AG09309 (cell line): Measurements from ENCODE around the gene GPR45.

Experiments used
- DNase-seq: peaks from one replicate; pipeline ENCODE4 v3.0.0-alpha.2; 2010; ENCODE audit warnings: low read depth
- H3K4me3 ChIP-seq: 2 replicates; pipeline ENCODE4 v1.5.1; 2011; ENCODE audit warnings: mild to moderate bottlenecking, low read depth, low read length, moderate library complexity; ENCODE audit not compliant: control insufficient read depth
- CTCF ChIP-seq: IDR thresholded peaks from 2 replicates; pipeline ENCODE4 v1.5.1; 2011; ENCODE audit warnings: mild to moderate bottlenecking, low read depth, low read length, inconsistent platforms; ENCODE audit not compliant: insufficient read depth, control insufficient read depth; ENCODE audit errors: missing control alignments

GPR45 gene

DNA sequence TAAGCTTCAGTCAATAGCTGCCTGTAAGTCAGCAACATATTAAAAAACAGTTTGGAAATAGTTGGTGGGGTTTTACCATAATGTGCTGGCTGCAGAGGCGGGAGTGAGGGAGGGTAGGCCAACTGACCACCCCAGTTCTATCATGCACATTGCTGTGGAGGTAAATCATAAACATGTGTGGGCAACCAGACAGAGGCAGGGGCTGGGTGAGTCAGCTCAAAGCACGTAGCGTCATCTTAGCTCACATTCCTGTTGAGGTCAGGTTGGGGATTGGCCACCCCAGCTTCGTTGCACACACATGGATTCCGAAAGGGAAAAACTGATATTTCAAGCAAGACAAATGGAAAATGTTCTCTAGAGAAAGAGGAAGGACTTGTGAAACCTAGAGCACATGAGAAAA, 19.5 kb downstream of the GPR45 start:
- DNase-seq: peak; percentile 95
- TF ChIP-seq CTCF: no peak
- H3K4me3 ChIP-seq: no peak overlapping the region

DNA sequence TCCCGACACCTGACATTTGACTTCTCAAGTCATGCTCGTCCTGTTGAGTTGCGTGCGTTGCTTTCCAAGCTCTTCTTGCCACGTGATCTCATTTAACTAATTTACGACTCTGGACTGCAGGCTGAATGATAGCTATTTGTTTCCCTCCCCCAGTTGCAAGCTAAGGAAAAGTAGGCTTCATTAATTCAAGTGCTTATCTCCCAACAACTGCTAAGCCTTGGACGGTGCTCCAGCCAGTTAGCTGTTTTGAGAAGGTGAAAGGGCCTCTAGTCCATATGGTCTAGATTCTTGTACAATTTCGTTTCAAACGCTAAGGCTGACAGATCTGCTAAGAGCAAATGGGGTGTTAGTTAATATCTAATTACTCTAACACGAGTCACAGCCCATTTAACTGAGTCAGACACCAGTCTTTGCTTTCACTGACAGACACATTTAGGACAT, 21.1 kb downstream of the GPR45 start:
- H3K4me3 ChIP-seq: no peak overlapping the region
- no peak for TF ChIP-seq CTCF
- no peak for DNase-seq

- TF ChIP-seq CTCF: no peak
- no peak overlapping the region for H3K4me3 ChIP-seq
- no peak for DNase-seq
Observed at GRCh38 chr2:105269426-105269825, 27.9 kb downstream of the GPR45 start.

DNA sequence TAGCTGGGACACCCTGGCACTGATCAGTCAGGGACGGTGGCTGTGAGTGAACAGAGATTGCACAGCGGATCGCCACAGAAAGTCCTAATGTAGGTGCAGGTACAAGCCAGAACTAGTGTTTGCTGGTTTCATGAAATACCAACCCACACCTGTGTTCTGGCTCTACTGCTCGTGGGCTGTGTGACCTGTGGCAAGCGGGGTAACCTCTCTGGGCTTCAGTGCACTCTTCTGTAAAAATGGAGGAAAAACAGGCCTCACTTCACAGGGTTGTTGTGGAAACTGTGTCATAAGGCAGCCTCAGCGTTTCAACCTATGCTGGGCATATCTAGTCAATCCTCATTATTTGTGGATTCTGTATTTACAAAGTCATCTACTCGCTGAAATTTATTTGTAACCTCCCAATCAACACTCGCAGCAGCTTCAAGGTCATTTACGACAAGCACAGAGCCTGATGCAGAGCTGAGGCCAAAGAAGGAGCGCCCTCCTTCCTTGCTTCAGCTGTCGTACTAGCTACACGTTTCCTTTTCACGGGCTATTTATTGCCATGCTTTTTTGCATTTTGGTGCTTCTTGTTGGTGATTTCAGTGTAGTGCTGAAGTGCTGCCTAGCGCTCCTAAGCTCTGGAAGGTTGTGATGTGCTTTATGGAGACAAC, 30.0 kb downstream of the GPR45 start:
- no peak for DNase-seq
- H3K4me3 ChIP-seq: no peak overlapping the region
- no peak for TF ChIP-seq CTCF

- no peak for DNase-seq
- no peak for TF ChIP-seq CTCF
Observed at GRCh38 chr2:105272176-105272575, 30.6 kb downstream of the GPR45 start.

DNA sequence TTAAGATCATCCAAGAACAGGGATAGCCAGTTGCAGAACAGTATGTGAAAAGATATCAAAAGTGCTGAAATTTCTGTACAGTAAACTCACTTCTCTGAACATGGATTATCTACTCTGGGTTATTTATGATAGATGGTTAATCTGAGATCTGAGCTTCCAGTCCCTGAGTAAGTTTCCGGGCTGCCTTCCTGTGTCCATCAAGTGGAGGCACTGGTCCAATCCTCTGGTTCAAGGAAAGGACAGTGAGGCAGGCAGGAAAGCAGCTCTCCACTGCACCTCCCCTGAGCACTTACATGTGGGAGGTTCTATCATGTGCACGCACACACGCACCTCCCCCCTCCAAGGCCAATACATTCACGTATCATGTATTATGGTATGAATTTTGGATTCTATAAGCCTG, 32.5 kb downstream of the GPR45 start:
- no peak for DNase-seq
- no peak for TF ChIP-seq CTCF
- no peak overlapping the region for H3K4me3 ChIP-seq

More at GRCh38 chr2:105272176-105272575, 30.6 kb downstream of the GPR45 start:
- no peak overlapping the region for H3K4me3 ChIP-seq
